WTC11 (cell line): ENCODE data around the gene DTX2.
"Not testable (repeated sequence)": the region's sequence is repeated elsewhere in the genome, so short reads cannot be mapped to it uniquely, and the experiment has no call there.

ENCODE experiments used
- ESRRA ChIP-seq: sonication (generic); formaldehyde crosslinking; IDR thresholded peaks from 2 replicates; pipeline ENCODE4 v1.8.1; 2022; ENCODE audit warnings: mild to moderate bottlenecking, missing genetic modification reagents, borderline replicate concordance
- ZBTB21 ChIP-seq: sonication (generic); formaldehyde crosslinking; IDR thresholded peaks from 2 replicates; pipeline ENCODE4 v1.8.1; 2023; ENCODE audit warnings: mild to moderate bottlenecking, missing genetic modification reagents, borderline replicate concordance

GRCh38 chr7:76499924-76500241 lies 38.4 kb downstream of the DTX2 start:
- TF ChIP-seq ESRRA (CRISPR knock-in tag); ZBTB21: not testable (repeated sequence)
